GM23338 (cell line): ENCODE results near the gene CHCT1. TPM values are rescaled to one million over a fixed set of nuclear protein-coding genes. Genes with fewer than 3 reads are reported as not detected.

ENCODE experiments used
- ATAC-seq: fragments of 200-7000 bp; cut with Tn5 transposase; 3 replicates; pipeline ENCODE4 v1.9.1; 2020
- DNase-seq: peaks from one replicate; pipeline ENCODE4 v3.0.0-alpha.2; 2015; ENCODE audit warnings: low spot score
- H2AFZ ChIP-seq: fragments of 200-600 bp; sonication (generic); 2 replicates; pipeline ENCODE4 v1.8.0; 2016; ENCODE audit warnings: antibody characterized with exemption, mild to moderate bottlenecking, moderate library complexity
- H3F3A ChIP-seq: fragments of 200-600 bp; sonication (generic); replicated peaks from 2 replicates; pipeline ENCODE4 v1.8.0; 2017; ENCODE audit warnings: antibody characterized with exemption, mixed run types, low read depth
- H3K27ac ChIP-seq: fragments of 200-600 bp; sonication (generic); 2 replicates; pipeline ENCODE4 v1.6.1; 2016; ENCODE audit warnings: low read depth
- H3K27me3 ChIP-seq: fragments of 200-600 bp; sonication (generic); 2 replicates; pipeline ENCODE4 v1.8.0; 2016; ENCODE audit warnings: mild to moderate bottlenecking, mixed run types, moderate library complexity; ENCODE audit not compliant: insufficient read depth
- H3K36me3 ChIP-seq: fragments of 200-600 bp; sonication (generic); 2 replicates; pipeline ENCODE4 v1.8.0; 2016; ENCODE audit warnings: mild to moderate bottlenecking; ENCODE audit not compliant: insufficient read depth
- H3K4me1 ChIP-seq: fragments of 200-600 bp; sonication (generic); 2 replicates; pipeline ENCODE4 v1.8.0; 2016; ENCODE audit warnings: mild to moderate bottlenecking, moderate library complexity; ENCODE audit not compliant: insufficient read depth
- H3K4me2 ChIP-seq: fragments of 200-600 bp; sonication (generic); 2 replicates; pipeline ENCODE4 v1.7.1; 2017; ENCODE audit warnings: mixed run types
- H3K4me3 ChIP-seq: fragments of 200-600 bp; sonication (generic); 2 replicates; pipeline ENCODE4 v1.6.1; 2016; ENCODE audit warnings: mixed run types
- H3K79me2 ChIP-seq: fragments of 200-600 bp; sonication (generic); replicated peaks from 2 replicates; pipeline ENCODE4 v1.8.0; 2017; ENCODE audit warnings: mild to moderate bottlenecking; ENCODE audit not compliant: insufficient read depth
- H3K9me2 ChIP-seq: fragments of 200-600 bp; sonication (generic); 2 replicates; pipeline ENCODE4 v1.8.0; 2017; ENCODE audit not compliant: insufficient read depth
- H4K20me1 ChIP-seq: fragments of 200-600 bp; sonication (generic); replicated peaks from 2 replicates; pipeline ENCODE4 v1.8.0; 2017; ENCODE audit warnings: mild to moderate bottlenecking; ENCODE audit not compliant: insufficient read depth
- H3K27ac Mint-ChIP-seq: 2 replicates; pipeline ENCODE4 v1.8.0; 2020; ENCODE audit warnings: inconsistent platforms, mild to moderate bottlenecking, moderate library complexity, mixed read lengths
- H3K27me3 Mint-ChIP-seq: 3 replicates; pipeline ENCODE4 v1.8.0; 2022; ENCODE audit warnings: low read depth, mild to moderate bottlenecking, moderate library complexity, mixed read lengths, inconsistent platforms; ENCODE audit not compliant: insufficient read depth, poor library complexity
- H3K36me3 Mint-ChIP-seq: 3 replicates; pipeline ENCODE4 v1.8.0; 2021; ENCODE audit warnings: low read depth, mild to moderate bottlenecking, inconsistent platforms, moderate library complexity, mixed read lengths
- H3K4me1 Mint-ChIP-seq: 3 replicates; pipeline ENCODE4 v1.8.0; 2020; ENCODE audit warnings: mild to moderate bottlenecking, inconsistent platforms, mixed read lengths
- H3K4me3 Mint-ChIP-seq: 3 replicates; pipeline ENCODE4 v1.8.0; 2021; ENCODE audit warnings: moderate library complexity, mild to moderate bottlenecking, inconsistent platforms, mixed read lengths
- H3K9me3 Mint-ChIP-seq: 3 replicates; pipeline ENCODE4 v1.8.0; 2020; ENCODE audit warnings: moderate library complexity, mild to moderate bottlenecking, inconsistent platforms, mixed read lengths
- JUNB ChIP-seq: IDR thresholded peaks from one replicate; pipeline ENCODE4 v1.6.1; 2016; ENCODE audit warnings: antibody characterized with exemption; ENCODE audit not compliant: unreplicated experiment
- ZNF331 ChIP-seq: fragments of 250-450 bp; sonication (Bioruptor Pico); IDR thresholded peaks from 2 replicates; pipeline ENCODE4 v1.5.0; 2020; ENCODE audit warnings: low read depth, mild to moderate bottlenecking, moderate library complexity
- polyA plus RNA-seq: library from polyadenylated mRNA; unstranded; fragments of >200 nt; fragmentation: Nextera tagmentation; extraction: Ambion mirVana; gene quantifications from 2 replicates; pipeline ENCODE4 v1.2.1, GENCODE V29; 2016
- total RNA-seq: library from RNA; depleted of rRNA; stranded (reverse); fragments of >200 nt; shearing (Covaris generic); gene quantifications from 2 replicates; pipeline ENCODE4 v1.2.3, GENCODE V29; 2014; rRNA removed

Gene CHCT1
- total and polyA plus RNA-seq, 2 experiments from 2014 or later = 0.61 TPM; not detected in 1

DNA sequence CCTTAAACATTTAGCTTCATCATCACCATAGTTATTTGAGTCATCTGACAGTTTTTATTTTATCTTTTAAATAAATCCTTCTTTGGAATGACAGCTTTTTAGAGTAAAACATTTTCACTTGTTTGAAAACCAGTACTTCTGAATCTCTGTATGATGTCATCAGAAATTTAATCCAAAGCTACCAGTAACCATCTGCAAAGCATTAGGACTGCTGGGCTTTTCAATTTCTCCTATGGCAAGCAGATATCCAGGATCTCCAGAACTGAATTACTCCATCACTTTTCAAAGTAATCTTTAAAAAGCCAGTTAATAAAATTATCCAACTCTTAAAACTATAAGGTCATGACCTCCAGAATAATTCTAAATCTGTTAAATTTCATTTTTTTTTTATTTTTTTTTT is 51.5 kb downstream of the CHCT1 start:
- H3K27ac Mint-ChIP-seq = no peak overlapping the region
- H3K4me3 ChIP-seq = no peak overlapping the region
- no peaks in the 10 kb centered on the region; the same call in 1 of the 2 replicates for H3K36me3 ChIP-seq
- no peaks in the 10 kb centered on the region for H3K79me2 ChIP-seq
- H3K4me3 Mint-ChIP-seq = no peak overlapping the region
- H3K27me3 ChIP-seq = no peaks in the 10 kb centered on the region
- DNase-seq = no peak
- no peaks in the 10 kb centered on the region for H3K9me3 Mint-ChIP-seq
- ATAC-seq = no peak
- no peaks in the 10 kb centered on the region for H3K4me1 ChIP-seq
- no peaks in the 10 kb centered on the region for H3K4me1 Mint-ChIP-seq
- H3K4me2 ChIP-seq = no peak overlapping the region
- H3K36me3 Mint-ChIP-seq = peaks cover 24% of the 10 kb centered on the region; the same call in 2 of the 3 replicates
- no peaks in the 10 kb centered on the region for H3K27me3 Mint-ChIP-seq
- no peaks in the 10 kb centered on the region for H3K9me2 ChIP-seq
- H3K27ac ChIP-seq = no peak overlapping the region
- H2AFZ ChIP-seq = no peak overlapping the region
- no peaks in the 10 kb centered on the region for H3F3A ChIP-seq
- TF ChIP-seq ZNF331 (no peak), JUNB (no peak)
- H4K20me1 ChIP-seq = no peaks in the 10 kb centered on the region

Other genes starting within 250 kb of the CHCT1 start
- gene USP32, start 30.4 kb upstream of the CHCT1 start, total RNA-seq = 124 and 129 TPM in 2 replicates
- gene USP32, start 30.4 kb upstream of the CHCT1 start, polyA plus RNA-seq = 43.6 and 44.3 TPM in 2 replicates
- 14.3 and 15.0 TPM in 2 replicates for gene APPBP2, start 103.8 kb downstream of the CHCT1 start, total RNA-seq
- 5.1 and 9.3 TPM in 2 replicates for gene APPBP2, start 103.8 kb downstream of the CHCT1 start, polyA plus RNA-seq
- gene PPM1D, start 177.7 kb downstream of the CHCT1 start, total RNA-seq = 13.3 and 13.7 TPM in 2 replicates
- gene PPM1D, start 177.7 kb downstream of the CHCT1 start, polyA plus RNA-seq = 7.8 and 7.9 TPM in 2 replicates